Stimulated activated CD4-positive, alpha-beta T cell treated with anti-CD3 and anti-CD28 coated beads, Interleukin-1b, Interleukin-23, amount 100 ng/mL, for 1 hour (primary cell): ENCODE data around the gene RCOR3.
"Not testable (repeated sequence)": the region's sequence is repeated elsewhere in the genome, so short reads cannot be mapped to it uniquely, and the experiment has no call there.

Source experiments
- DNase-seq, 2 donors: peaks; one replicate each; pipeline ENCODE4 v3.0.0-alpha.2; 2020; ENCODE audit warnings: low read depth in 2 of 2

Gene RCOR3

GRCh38 chr1:211258756-211259637 is at the start of gene RCOR3:
Gene RCOR3 (plus strand): TSS chr1:211259366. CDS start chr1:211259561, 195 bp downstream.
- DNase-seq: peak; percentile 84 to 90

GRCh38 chr1:211210052-211210451 is 49.1 kb upstream of the RCOR3 start:
- DNase-seq: no peak

- no peak for DNase-seq
These were observed 48.2 kb upstream of the RCOR3 start for GRCh38 chr1:211210965-211211364.

- DNase-seq: no peak
These were observed 45.5 kb upstream of the RCOR3 start for GRCh38 chr1:211213702-211214101.

- no peak for DNase-seq
These were observed 43.6 kb upstream of the RCOR3 start for GRCh38 chr1:211215577-211215976.

- no peak for DNase-seq
These were observed 41.8 kb upstream of the RCOR3 start for GRCh38 chr1:211217392-211217791.

- not testable (repeated sequence) for DNase-seq
These were observed 36.5 kb upstream of the RCOR3 start for GRCh38 chr1:211222469-211223234.

- peak in 1 of 2 donors; percentile 2 for DNase-seq
These were observed 30.4 kb upstream of the RCOR3 start for GRCh38 chr1:211228573-211229364.

GRCh38 chr1:211229365-211229759 is 29.8 kb upstream of the RCOR3 start:
- DNase-seq: no peak

- no peak for DNase-seq
These were observed 27.3 kb upstream of the RCOR3 start for GRCh38 chr1:211231873-211232272.

GRCh38 chr1:211236633-211237320 is 22.4 kb upstream of the RCOR3 start:
- no peak for DNase-seq

- DNase-seq: no peak
These were observed 21.6 kb upstream of the RCOR3 start for GRCh38 chr1:211237579-211237978.

GRCh38 chr1:211240567-211240966 is 18.6 kb upstream of the RCOR3 start:
- DNase-seq: not testable (repeated sequence)

- DNase-seq: no peak
These were observed 18.1 kb upstream of the RCOR3 start for GRCh38 chr1:211241071-211241470.

GRCh38 chr1:211243639-211244038 is 15.5 kb upstream of the RCOR3 start:
- not testable (repeated sequence) for DNase-seq

- not testable (repeated sequence) for DNase-seq
These were observed 12.6 kb upstream of the RCOR3 start for GRCh38 chr1:211246583-211246982.

- no peak for DNase-seq
These were observed 11.2 kb upstream of the RCOR3 start for GRCh38 chr1:211247921-211248320.

GRCh38 chr1:211249611-211250010 is 9.6 kb upstream of the RCOR3 start:
- not testable (repeated sequence) for DNase-seq

- no peak for DNase-seq
These were observed 1.3 kb upstream of the RCOR3 start for GRCh38 chr1:211257826-211258225.

- no peak for DNase-seq
These were observed 833 bp upstream of the RCOR3 start for GRCh38 chr1:211258310-211258755.

GRCh38 chr1:211259638-211260126 is 516 bp downstream of the RCOR3 start:
- DNase-seq: no peak
